Choroid plexus epithelial cell (primary cell): ENCODE data around the gene CYB561D1.

ENCODE experiments used
- DNase-seq: peaks from one replicate; pipeline ENCODE4 v3.0.0-alpha.2; 2010; ENCODE audit warnings: low read depth
- H3K4me3 ChIP-seq: 2 replicates; pipeline ENCODE4 v1.5.1; 2011; ENCODE audit warnings: low read depth, mild to moderate bottlenecking, control low read depth, low read length, moderate library complexity
- CTCF ChIP-seq: conservative IDR thresholded peaks from 2 replicates; pipeline ENCODE4 v1.5.1; 2011; ENCODE audit warnings: low read depth, mild to moderate bottlenecking, control low read depth, inconsistent platforms, low read length, moderate library complexity

The CYB561D1 gene

GRCh38 chr1:109548321-109549267 is 54.7 kb downstream of the CYB561D1 start, which contains the start of gene GNAI3:
Gene GNAI3 (plus strand): TSS chr1:109548615. CDS start chr1:109548721, 106 bp downstream.
- peak within 1 kb of the TSS; percentile 91 for H3K4me3 ChIP-seq
- peak; percentile 96 for DNase-seq
- no peak for TF ChIP-seq CTCF
